Loucy (cell line): Measurements from ENCODE around the gene CISTR.

Experiments used
- EZH2phosphoT487 ChIP-seq: fragments of 200-600 bp; IDR thresholded peaks from 2 replicates; pipeline ENCODE4 v1.6.1; 2018; ENCODE audit warnings: antibody characterized with exemption, mild to moderate bottlenecking, moderate library complexity, borderline replicate concordance
- TF ChIP-seq, protein P1 (sequence below): fragments of 200-600 bp; sonication (generic); conservative IDR thresholded peaks from 2 replicates; pipeline ENCODE4 v1.5.1; 2014; ENCODE audit warnings: mild to moderate bottlenecking, antibody characterized with exemption, low read length

DNA sequence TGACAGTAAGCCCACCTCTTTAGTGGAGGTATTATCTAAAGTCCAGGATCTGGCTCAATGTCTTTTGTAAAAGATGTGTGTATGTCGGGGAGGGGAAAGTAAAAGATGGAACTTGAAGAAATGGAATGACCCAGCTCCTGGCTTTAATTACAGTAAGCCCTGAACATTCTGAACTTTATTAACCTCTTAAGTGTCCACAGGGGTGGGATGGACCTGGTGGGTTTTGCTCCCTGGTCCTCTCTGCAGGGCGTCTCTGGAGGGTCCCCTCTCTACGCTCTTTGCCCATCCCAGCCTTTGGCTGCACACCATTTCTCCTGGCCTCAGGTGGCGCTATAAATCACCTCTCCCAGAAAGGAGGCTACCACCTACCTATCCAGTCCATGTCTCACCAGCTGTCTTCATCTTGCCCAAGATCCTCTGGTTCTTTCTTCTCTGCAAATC lies 3.7 kb upstream of the CISTR start:
- TF ChIP-seq, protein P1, sequence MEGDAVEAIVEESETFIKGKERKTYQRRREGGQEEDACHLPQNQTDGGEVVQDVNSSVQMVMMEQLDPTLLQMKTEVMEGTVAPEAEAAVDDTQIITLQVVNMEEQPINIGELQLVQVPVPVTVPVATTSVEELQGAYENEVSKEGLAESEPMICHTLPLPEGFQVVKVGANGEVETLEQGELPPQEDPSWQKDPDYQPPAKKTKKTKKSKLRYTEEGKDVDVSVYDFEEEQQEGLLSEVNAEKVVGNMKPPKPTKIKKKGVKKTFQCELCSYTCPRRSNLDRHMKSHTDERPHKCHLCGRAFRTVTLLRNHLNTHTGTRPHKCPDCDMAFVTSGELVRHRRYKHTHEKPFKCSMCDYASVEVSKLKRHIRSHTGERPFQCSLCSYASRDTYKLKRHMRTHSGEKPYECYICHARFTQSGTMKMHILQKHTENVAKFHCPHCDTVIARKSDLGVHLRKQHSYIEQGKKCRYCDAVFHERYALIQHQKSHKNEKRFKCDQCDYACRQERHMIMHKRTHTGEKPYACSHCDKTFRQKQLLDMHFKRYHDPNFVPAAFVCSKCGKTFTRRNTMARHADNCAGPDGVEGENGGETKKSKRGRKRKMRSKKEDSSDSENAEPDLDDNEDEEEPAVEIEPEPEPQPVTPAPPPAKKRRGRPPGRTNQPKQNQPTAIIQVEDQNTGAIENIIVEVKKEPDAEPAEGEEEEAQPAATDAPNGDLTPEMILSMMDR = peak; percentile 64
- no peak for TF ChIP-seq EZH2phosphoT487
